CD4-positive, alpha-beta T cell treated with Interleukin-12 subunit alpha and Interleukin-12 subunit beta, for 1 hour (primary cell): Measurements from ENCODE around the gene AAK1.
A peak's percentile ranks its signal among the peaks of the same experiment; 100 is the strongest.
"Not testable (repeated sequence)": the region's sequence is repeated elsewhere in the genome, so short reads cannot be mapped to it uniquely, and the experiment has no call there.

Experiments
- DNase-seq: peaks from one replicate; pipeline ENCODE4 v3.0.0-alpha.2; 2020

The AAK1 gene

DNA sequence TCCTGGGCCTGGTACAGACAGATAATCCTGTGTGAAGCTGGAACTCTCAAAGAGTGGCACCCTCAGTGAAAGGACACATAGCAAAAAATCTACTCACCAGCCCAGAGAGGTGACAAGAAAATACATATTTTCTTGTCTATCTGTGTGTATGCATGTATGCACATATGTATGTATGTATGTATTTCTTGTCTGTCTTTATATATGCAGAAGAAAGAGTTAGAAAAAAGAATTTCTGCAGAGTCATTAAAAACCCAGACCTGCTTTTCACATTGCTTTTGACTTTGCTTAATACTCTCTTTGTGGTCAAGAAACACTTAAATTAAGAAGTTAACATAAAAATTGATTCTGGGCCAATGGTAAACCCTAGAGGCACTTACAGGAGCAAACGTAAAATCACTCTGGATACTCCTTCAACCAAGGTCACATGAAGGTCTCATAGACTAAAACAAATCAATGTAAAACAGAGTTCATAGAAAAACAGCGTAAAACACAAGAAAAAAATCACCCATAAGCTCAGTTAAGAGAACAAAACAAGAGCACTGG lies 16.5 kb upstream of the AAK1 start:
- no peak for DNase-seq

DNA sequence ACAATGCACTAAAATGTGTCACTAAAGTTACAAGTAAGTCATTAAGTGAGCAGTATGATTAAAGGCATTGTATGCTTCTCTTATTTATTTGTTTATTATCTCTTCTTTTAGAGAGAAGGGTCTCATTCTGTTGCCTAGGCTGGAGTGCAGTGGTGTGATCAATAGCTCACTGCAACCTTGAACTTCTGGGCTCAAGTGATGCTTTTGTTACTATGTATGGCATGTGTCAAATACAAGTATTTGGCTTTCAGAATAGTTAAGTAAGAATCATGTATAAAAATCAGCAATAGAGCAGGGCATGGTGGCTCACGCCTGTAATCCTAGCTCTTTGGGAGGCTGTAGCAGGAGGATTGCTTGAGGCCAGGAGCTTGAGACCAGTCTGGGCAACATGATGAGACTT lies 15.8 kb upstream of the AAK1 start:
- DNase-seq: no peak

DNA sequence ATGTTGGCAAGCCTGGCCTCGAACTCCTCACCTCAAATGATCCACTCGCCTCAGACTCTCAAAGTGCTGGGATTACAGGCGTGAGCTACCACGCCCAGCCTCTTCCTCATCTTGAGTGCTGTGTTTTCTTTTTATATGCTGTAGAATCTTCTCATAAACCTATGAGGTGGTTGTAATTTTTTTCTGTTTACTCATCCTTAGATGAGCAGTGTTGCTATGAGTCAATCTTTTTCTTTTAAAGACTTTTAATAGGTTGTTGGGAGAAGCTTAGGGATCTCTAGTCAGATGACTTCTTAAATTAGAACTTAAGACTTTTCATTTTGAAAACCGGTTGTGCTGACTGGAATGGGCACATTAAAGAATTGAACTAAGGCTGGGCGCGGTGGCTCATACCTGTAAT lies 8.7 kb upstream of the AAK1 start:
- no peak for DNase-seq

DNA sequence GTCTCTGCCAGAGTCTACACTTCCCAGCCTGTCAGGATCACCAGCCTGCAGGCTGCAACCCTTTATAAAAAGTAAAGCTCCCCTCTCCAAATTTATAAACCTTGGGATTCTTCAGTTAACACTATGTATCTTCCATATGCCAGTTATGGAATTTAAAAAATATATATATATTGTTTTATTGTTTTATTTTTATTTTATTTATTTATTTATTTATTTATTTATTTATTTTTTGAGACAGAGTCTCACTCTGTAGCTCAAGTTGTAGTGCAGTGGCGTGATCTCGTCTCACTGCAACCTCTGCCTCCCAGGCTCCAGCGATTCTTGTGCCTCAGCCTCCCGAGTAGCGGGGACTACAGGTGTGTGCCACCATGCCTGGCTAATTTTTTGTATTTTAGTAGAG lies 3.7 kb upstream of the AAK1 start:
- DNase-seq: not testable (repeated sequence)

DNA sequence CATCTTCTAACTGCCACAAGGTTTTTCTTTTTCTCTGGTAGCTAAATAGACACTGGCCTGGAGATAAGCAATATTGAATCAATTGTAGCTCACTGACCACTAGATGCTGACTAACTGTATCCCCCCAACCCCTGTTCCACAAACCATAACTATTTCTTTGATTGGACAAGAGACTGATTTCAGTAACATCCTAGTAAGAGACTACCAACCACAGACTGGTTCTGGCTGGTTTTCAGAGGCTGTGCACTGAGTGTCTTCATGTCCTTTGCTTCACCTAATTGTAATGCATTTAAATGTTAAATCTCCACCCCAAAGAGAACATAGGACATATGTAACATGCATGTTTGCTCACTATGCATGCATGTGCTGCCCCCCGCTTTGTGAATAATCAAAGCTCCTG lies 3.2 kb upstream of the AAK1 start:
- no peak for DNase-seq

DNA sequence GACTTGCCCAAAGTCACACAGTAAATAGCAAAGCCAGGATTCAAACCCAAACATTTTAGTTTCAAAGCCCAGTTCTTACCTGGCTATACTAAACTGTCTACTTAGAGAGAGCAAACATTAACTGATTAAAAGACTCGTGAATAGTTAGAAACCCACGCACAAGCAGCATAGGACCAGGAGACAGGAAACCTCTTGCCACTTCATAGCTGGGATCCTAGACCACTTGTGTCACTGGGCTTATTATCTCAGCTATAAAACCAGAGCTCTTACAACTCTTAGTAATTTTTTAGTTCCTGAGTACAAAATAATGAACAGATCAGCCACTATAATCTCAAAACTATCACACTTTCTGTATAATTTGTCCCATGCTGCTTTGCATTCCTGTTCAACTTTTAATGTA lies 2.4 kb upstream of the AAK1 start:
- peak; percentile 52 for DNase-seq

DNA sequence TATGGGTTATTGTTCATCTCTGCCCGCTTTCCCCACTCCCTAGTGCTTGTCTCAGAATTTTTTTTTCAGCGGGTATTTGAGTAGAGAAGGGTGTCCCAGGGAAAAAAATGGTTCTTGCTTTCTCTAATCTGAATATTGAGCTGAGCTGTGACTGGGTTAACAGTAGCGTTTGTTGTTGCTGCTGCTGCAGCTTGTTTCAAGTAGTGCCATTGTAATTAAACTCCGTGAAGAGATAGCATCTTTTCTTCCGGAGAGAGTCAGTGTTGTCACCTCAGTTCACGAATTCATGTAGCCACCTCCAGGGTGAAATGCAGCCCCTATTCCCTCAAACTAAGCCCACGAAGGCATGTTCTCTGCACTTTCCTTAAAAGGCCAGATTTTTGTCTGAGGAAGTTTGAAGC lies 1.5 kb upstream of the AAK1 start:
- peak; percentile 70 for DNase-seq

DNA sequence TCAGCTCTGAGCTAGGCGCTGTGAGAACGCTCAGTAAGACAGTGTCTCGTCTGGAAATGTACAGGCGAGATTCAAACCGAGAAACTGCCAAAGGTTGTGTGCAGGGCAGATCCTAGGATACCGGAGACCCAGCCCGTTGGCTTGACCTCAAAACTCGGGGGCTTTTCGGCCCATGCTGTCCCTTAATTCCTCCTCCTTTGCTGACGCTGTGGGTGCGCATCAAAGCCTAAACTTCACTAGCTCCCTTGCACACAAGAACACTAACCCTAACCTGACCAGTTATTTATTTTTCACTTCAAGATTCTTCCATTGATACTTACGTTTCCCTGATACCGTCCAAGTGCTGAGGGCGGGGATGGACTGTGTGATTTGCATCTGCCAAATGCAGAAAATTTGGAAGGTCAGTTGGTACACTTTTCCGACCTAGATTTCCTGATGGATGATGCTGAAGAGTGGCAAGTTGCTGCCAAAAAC lies 1.0 kb upstream of the AAK1 start:
- no peak for DNase-seq

DNA sequence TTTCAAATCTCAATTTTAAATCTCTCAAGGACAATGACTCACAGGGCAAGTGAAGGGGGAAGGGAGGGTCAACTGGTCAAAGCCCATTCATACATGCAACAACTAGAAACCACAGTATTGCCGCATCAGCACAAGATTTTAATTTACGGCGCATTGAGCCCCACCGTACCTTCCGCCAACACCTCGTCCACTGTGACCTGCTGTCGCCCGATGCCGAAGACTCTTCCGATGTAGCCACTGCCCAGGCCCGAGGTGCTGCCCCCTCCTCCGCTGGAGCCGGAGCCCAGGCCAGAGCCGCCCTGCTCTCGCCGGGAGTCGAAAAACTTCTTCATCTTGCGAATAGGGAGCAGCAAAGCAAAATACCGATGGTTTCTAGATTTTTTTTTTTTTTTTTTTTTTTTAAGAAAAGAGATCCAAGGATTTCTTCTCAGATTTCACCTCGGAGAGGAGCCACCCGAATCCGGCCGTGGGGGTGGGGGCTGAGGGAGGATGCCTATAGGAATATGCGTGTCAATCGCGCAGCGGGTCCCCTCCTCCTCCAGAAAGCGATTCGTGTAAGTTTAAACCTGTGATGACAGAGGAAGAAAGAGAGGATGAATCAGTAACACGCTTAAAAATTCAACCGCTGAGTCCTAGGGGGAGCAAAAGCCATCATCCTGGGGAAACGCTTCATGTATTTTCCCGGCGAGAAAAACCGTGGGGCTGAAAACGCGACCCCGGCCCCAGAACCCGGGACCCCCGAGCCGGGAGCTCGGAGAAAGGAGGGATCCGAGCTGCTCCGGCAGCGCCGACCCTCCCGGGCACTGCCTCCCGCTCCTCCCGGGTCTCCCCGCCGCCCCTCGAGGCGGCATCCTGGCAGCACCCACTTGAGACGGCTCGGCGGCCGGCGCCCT lies 584 bp downstream of the AAK1 start:
- peak; percentile 40 for DNase-seq

DNA sequence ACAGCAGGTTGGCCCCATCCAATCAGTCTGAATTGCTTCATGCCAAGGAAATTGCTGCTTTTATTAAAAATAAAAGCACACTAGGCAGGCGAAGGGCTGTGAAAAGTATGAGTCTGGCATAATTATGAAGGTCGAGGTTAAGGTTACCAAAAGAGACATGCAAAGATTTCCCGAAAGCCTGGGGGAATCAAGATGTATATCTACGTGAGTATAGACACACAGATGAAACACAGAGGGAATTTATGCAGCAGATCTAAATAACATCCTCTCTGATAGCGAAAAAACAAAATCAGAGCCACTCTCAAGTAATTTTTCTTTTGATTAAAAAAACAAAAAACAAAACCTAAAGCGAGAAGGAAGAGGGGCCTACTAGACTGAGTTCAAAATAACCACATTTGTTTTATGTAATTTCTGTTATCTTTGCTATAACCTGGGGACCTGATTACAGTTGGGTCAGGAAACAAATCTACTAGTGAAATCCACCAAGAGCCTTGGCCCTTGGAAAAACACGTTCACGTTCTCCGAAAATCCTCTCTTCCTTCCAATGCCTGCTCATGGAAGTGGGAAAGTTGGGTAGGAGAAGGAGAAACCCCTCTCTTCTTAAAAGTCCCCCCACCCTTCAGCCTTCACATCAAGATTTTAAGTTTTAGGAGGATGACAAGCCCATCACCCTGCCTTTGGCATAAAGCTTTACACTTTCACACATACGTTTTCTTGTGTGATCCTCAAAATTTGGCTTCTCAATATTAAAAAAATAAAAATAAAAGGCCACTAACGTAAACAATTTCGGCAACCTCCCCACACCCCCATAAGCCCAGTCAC lies 1.4 kb downstream of the AAK1 start:
- no peak for DNase-seq

DNA sequence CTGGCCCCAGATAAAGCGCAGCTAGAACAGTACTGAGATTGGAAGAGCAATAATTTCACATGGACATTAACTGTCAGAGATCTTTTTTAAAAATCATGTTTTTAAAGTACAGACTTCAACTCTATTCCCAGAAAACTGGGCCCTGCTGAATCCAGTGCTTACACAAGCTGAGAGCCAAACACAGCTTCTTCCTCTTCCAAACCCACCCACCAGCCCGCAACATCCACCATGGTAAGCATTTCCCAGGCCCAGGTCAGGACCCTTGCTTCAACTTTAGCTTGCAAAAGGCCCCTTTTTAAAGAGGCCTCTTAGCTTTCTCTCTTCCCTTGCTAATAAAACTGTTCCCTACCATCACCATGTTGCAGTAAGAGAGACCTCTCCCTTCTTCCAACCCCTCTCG lies 2.1 kb downstream of the AAK1 start:
- no peak for DNase-seq

DNA sequence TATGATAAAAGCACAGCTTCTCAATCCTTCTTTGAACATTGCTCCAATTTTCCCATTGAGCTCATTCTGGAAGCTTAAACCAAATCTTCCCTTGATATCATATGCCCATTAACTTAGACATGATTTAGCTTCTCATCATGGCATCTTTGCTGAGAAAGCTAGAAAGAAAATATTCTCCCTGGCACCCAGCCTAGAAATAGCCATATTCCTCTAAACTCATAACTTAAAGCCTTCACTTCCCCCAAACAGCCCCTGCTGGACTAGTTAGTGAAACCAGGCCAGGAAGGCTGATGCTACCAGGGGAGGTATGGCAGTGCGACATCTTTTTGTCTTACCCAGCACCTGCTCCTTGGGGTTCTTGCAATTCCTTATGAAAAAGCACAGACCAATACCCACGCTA lies 4.3 kb downstream of the AAK1 start:
- DNase-seq: no peak

DNA sequence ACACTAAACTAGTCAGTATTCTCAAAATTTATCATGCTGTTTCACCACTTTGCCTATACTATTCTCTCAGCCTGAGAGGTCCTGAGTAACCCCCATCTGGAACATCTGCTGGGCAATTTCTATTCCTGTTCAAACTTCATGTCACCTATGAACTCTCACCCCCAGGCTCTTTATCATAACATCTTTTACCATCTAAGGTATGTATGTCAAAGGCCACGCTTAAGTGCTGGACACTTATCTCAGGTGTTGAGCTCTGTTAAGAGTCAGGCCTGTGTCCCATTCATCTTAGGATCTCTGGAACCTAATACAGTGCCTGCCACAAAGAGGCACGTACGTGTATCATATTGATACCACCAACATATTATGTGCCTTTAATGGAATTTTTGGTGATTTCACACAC lies 4.9 kb downstream of the AAK1 start:
- no peak for DNase-seq

DNA sequence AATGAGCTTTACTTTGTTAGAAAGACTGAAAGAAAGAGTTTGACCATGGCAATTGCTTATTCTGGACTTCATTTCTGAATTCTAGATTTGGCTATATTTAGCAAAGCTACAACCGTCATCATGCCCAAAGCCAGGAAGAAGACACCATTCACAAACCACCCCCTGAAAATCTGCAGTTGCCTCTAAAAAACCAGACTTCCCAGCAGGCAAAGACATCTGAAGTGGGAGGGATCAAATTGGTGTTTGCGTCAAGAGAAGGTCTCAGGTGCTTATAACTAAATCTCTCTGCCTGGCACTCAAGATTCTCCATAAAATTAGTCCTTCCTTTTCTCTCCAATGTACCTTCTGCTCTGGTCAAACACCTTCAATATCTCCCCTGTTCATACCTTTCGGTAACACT lies 5.6 kb downstream of the AAK1 start:
- no peak for DNase-seq

DNA sequence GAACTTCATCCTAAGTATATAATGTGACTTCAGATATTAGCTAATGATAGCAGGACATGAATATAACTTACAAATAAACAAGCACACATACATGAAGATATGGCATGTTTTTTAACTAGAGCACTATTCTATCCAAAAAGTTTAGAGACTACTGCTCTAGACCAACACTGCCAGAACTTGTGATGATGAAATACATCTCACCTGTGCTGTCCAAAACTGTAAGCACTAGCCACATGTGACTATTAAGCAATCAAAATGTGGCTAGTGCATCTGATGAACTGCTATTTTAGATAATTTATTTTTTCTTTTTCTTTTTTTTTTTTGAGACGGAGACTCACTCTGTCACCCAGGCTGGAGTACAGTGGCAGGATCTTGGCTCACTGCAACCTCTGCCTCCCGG lies 7.1 kb downstream of the AAK1 start:
- DNase-seq: no peak

DNA sequence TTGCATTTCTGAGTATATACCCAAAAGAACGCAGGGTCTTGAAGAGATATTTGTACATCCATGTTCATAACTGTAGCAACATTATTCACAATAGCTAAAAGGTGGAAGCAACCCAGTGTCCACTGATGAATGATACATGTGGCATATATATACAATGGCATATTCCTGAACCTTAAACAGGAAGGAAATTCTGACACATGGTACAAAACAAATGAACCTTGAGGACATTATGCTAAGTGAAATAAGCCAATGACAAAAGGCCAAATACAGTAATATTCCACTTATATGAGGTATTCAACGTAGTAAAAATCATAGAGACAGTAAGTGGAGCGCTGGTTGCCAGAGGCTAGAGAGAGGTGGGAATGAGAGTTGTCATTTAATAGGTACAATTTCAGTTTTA lies 8.1 kb downstream of the AAK1 start:
- no peak for DNase-seq

DNA sequence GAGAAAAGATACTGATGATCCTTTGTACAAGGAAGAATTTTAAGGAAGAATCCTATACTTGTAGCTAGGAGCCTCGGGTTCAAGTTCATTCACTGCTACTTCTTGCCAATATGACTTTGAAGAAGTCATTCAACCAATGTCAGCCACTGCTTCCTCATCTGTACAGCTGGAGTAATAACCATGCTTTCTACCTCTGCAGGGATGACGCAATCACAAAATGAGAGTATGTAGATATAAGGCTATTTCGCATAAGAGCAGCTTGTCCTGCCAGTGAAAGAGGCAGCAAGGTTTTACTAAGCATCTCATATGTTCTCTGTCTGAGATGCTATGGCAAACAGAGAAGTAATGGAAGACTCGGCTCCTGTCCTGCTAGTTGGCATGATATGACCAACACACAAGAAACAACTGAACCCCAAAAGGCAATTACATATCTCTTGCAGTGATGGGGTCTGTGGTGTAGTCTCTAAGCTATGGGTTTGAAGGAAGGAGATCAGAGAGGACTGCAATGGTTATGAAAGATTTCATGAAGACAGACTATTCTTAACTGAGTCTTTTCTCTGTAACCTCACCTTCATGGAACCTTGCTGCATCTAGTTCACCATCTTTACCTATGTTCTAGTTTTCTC lies 9.2 kb downstream of the AAK1 start:
- DNase-seq: no peak

DNA sequence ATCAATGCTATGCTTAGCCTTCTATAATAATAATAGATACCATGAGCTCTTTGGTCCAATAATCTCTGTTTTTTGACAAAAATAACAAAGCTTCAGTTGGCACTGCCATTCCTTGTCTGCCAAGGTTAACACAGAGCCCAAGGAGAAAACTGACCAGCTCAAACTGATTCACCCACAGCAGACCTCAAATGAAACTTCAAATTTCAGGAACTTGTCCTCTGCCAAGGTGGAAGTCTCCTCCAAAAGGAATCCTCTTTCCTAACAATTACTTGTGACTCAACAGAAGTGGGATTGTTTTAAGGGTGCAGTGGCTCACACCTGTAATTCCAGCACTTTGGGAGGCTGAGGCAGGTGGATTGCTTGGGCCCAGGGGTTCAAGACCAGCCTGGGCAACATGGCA lies 12.1 kb downstream of the AAK1 start:
- no peak for DNase-seq

DNA sequence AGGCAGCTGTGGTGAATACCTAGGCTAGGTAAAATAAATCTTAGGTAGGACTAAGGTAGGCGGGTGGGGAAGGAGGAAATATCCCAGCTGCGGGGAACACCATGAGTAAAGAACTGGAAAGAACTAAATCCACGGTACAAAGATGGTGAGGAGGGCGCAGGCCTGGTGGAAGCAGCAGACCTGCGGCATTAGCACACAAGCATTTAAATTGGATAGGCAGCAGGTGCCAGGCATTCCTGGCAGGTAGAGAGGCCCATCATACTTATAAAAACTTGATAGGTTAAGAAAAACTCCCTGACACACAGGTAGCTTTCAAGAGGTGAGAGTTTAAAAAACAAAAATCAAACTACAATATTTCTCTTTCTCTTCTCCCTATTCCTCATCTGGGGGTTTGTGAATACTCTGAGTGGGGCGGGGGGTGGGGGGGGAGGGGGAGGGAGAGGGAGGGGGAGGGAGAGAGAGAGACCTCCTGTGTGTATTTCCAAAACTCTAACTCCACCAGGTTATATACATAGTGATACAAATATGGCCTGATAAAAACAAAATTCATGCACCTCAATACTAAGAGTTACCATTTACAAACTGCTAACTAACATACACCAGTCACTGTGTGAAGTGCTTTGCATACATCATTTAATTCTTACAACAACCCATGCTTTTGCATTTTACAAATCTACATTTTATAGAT lies 13.5 kb downstream of the AAK1 start:
- no peak for DNase-seq

DNA sequence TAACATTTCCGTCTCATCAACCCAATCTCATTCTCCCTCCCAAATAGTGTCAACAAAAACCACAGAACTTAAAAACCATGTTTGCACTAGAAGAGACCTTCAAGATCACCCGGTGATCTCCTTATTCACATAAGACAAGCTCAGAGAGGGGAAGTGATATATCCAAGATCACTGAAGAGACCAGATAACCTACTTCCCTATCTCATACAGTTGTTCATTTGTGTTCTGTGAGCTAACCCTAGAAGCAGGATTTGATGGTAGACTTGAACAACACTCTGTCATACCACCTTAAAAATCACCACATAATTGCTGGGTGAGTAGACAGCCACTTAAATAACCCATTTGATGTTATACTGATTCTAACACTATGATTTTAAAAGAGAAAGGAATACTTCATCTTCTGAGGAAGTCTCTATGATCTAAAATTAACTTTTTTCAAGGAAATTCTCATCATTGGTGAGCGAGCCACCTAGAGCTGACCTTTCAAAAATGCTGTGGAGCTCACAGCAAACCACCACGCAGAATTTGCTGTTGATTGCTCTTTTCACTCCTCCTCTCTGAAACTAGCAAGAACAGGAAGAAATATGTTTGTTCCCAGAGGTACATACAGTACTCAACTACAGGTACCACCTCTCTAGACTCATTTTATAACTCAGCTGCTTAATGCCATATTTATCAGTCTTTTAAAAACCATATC lies 15.1 kb downstream of the AAK1 start:
- DNase-seq: no peak

DNA sequence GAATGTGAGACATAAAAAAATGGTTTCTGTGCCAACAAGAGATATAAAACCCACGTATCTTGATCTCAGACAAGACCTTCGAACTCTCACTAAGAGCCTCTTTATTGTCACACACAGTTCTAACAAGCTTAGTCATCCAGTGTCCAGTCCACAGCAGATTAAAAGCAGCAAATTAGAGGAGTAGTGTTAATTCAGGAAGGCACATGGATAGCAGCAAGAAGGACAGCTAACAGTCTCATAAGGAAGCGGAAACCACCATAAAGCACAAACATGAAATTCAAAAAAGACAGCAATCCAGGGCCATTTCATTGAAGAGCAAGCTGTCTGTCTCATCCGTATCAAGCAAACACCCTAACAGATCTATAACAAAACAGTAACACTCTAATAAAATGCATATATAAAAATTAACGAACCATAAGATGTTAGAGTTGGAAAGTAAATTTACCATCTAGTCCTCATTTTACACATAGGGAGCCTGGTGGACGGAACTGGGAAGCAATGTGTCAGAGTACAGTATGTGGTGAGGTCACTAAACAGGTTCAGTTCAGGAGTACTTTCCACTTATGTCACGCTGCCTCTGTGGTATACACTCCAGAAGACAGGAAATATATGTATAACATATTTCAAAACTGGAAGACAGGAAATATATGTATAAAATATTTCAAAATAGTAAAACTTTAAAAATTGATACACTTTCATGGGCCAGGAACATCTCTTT lies 18.3 kb downstream of the AAK1 start:
- DNase-seq: no peak
